Panc1 (cell line): Measurements from ENCODE around the gene UNKL. TPM values are rescaled to one million over a fixed set of nuclear protein-coding genes. Genes with fewer than 3 reads are reported as not detected.

Experiments used
- ATAC-seq: fragments of 200-7000 bp; cut with Tn5 transposase; 2 replicates; pipeline ENCODE4 v1.9.1; 2020; ENCODE audit warnings: mild to moderate bottlenecking, moderate library complexity
- BruUV-seq: library from RNA; stranded (reverse); fragments of 400-500 nt; replicated peaks from 2 replicates; lab custom pipeline; 2021; lab: Mats Ljungman, UMichigan
- CTCF ChIA-PET: fragments of 300-600 bp; sonication (Branson Sonifier 250); formaldehyde crosslinking; loops from one replicate; lab custom pipeline; 2022; ENCODE audit warnings: antibody characterized with exemption; lab: Charles Lee
- POLR2A ChIA-PET: fragments of 300-600 bp; sonication (Branson Sonifier 250); formaldehyde crosslinking; loops from one replicate; lab custom pipeline; 2022; ENCODE audit warnings: antibody characterized with exemption; lab: Charles Lee
- DNase-seq: peaks from one replicate; pipeline ENCODE4 v3.0.0-alpha.2; 2010; ENCODE audit warnings: low read depth, low spot score
- H3K27ac ChIP-seq: 2 replicates; pipeline ENCODE4 v1.5.1; 2011; ENCODE audit warnings: mild to moderate bottlenecking, low read length, inconsistent platforms
- H3K27me3 ChIP-seq: fragments of 200-500 bp; sonication (Bioruptor generic); 2 replicates; pipeline ENCODE4 v1.6.0; 2014; ENCODE audit warnings: low read length, inconsistent platforms; ENCODE audit not compliant: control insufficient read depth, insufficient read depth
- H3K36me3 ChIP-seq: fragments of 200-500 bp; sonication (Bioruptor generic); 2 replicates; pipeline ENCODE4 v1.5.1; 2014; ENCODE audit warnings: inconsistent platforms, mild to moderate bottlenecking, low read length, moderate library complexity; ENCODE audit not compliant: control insufficient read depth, insufficient read depth
- H3K4me1 ChIP-seq: 2 replicates; pipeline ENCODE4 v1.5.1; 2011; ENCODE audit warnings: inconsistent platforms, mild to moderate bottlenecking, low read length, moderate library complexity; ENCODE audit not compliant: control insufficient read depth, insufficient read depth
- H3K4me3 ChIP-seq, 2 experiments: 2 replicates each; pipeline ENCODE4 v1.5.1; 2011 to 2012; ENCODE audit warnings: low read depth in 2 of 2, low read length in 2 of 2, mild to moderate bottlenecking in 2 of 2, inconsistent platforms in 1 of 2, moderate library complexity in 1 of 2
- H3K9me3 ChIP-seq: fragments of 200-500 bp; sonication (Bioruptor generic); 2 replicates; pipeline ENCODE4 v1.5.1; 2014; ENCODE audit warnings: low read depth, mild to moderate bottlenecking, inconsistent platforms, low read length, moderate library complexity; ENCODE audit not compliant: control insufficient read depth, insufficient read depth
- CTCF ChIP-seq: fragments of 450-650 bp; IDR thresholded peaks from 2 replicates; pipeline ENCODE4 v1.5.1; 2017; ENCODE audit warnings: mild to moderate bottlenecking
- POLR2AphosphoS5 ChIP-seq: IDR thresholded peaks from 2 replicates; pipeline ENCODE4 v1.6.1; 2012; ENCODE audit warnings: mild to moderate bottlenecking, low read depth, low read length, moderate library complexity
- REST ChIP-seq, 2 experiments: IDR thresholded peaks; 2 replicates each; pipeline ENCODE4 v1.6.1; 2011 to 2012; ENCODE audit warnings: low read depth in 2 of 2, control low read depth in 1 of 2, low read length in 1 of 2, mild to moderate bottlenecking in 1 of 2, moderate library complexity in 1 of 2; ENCODE audit not compliant: insufficient read depth in 1 of 2
- SIN3A ChIP-seq: IDR thresholded peaks from 2 replicates; pipeline ENCODE4 v1.6.1; 2012; ENCODE audit warnings: low read depth, mild to moderate bottlenecking, low read length, moderate library complexity, borderline replicate concordance; ENCODE audit not compliant: insufficient read depth
- TCF7L2 ChIP-seq: IDR thresholded peaks from 2 replicates; pipeline ENCODE4 v1.6.1; 2011; ENCODE audit warnings: mild to moderate bottlenecking, low read depth, low read length, inconsistent platforms
- in situ Hi-C: cut with HindIII; loops from 2 replicates; pipeline ENCODE4 v1.10.0; 2016; ENCODE audit warnings: low sequenced_read_pairs, low pct_unique_long_range_greater_than_20kb
- intact Hi-C: fragments of 100-400 bp; cut with micrococcal nuclease; formaldehyde crosslinking; loops from one replicate; pipeline ENCODE4 v1.10.0; 2022; ENCODE audit not compliant: unreplicated experiment
- total RNA-seq: library from RNA; stranded (reverse); gene quantifications from one replicate; pipeline ENCODE4 v1.2.1, GENCODE V29; 2021; ENCODE audit not compliant: unreplicated experiment

The UNKL gene
- total RNA-seq, 1 experiment from 2014 or later, result 26.6 TPM

- no peak overlapping the region for H3K4me3 ChIP-seq
- CTCF ChIA-PET, result no interaction called here
- intact Hi-C loops (no loop called here), in situ Hi-C loops (no loop called here)
- ATAC-seq, result no peak
- no peak for TF ChIP-seq SIN3A
- no peak for TF ChIP-seq TCF7L2
- no peak; the same call in 1 of the 2 replicates for TF ChIP-seq CTCF
- no peak for TF ChIP-seq POLR2AphosphoS5
- no peak for TF ChIP-seq REST (IDR thresholded peaks at IDR 0.05; ENCODE audit: insufficient read depth in 1 of 2, low read depth in 2 of 2, low read length in 1 of 2)
- H3K27ac ChIP-seq, result no peak overlapping the region
- no peaks in the 10 kb centered on the region for H3K36me3 ChIP-seq
- no peaks in the 10 kb centered on the region for H3K4me1 ChIP-seq
- H3K9me3 ChIP-seq, result no peaks in the 10 kb centered on the region
- no TSS peak for BruUV-seq
- POLR2A ChIA-PET, result no interaction called here
- no peaks in the 10 kb centered on the region for H3K27me3 ChIP-seq
- no peak for DNase-seq
Observed at GRCh38 chr16:1428511-1428910, 14.0 kb upstream of the UNKL start.

- no peak for DNase-seq
- no peak overlapping the region for H3K4me3 ChIP-seq
- in situ Hi-C loops (no loop called here), intact Hi-C loops (no loop called here)
- no peak overlapping the region for H3K27ac ChIP-seq
- no peaks in the 10 kb centered on the region for H3K4me1 ChIP-seq
- no peaks in the 10 kb centered on the region for H3K27me3 ChIP-seq
- TF ChIP-seq SIN3A (no peak), CTCF (no peak), POLR2AphosphoS5 (no peak), REST (IDR thresholded peaks at IDR 0.05; ENCODE audit: insufficient read depth in 1 of 2, low read depth in 2 of 2, low read length in 1 of 2) (no peak), TCF7L2 (no peak)
- H3K36me3 ChIP-seq, result no peaks in the 10 kb centered on the region
- POLR2A ChIA-PET, result no interaction called here
- CTCF ChIA-PET, result no interaction called here
- no peak for ATAC-seq
- no TSS peak for BruUV-seq
- H3K9me3 ChIP-seq, result no peaks in the 10 kb centered on the region
Observed at GRCh38 chr16:1427473-1428461, 13.3 kb upstream of the UNKL start.
